ENCODE measurements around the gene FNDC3B. TPM values are rescaled to one million over a fixed set of nuclear protein-coding genes. Genes with fewer than 3 reads are reported as not detected.

Gene FNDC3B
- total RNA-seq, 1 experiment from 2014 or later, result 48.6 TPM

DNA sequence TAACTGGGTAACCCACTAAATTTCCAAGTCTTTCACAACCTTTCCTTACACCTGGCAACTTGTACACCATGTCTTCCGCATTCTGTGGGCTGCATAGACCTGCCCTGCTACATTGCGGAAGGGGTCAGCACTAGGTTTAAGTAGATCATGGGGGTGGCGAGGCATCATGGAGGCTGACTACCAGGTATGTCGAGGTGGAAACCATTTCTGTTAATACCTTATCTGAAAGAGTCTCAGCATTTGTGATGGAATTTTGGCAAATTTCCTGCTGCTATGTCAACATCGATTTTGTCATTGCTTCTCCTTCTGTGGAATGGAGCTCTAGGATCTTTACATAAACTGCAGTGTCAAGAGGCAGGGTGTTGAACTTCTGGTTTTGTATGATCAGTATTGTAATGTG lies 221.7 kb downstream of the FNDC3B start:
- intact Hi-C loops (cut with micrococcal nuclease), result no loop called here
- H2AFZ ChIP-seq (ENCODE audit: low read length), result no peak overlapping the region
- no peak overlapping the region for H3K4me2 ChIP-seq (ENCODE audit: low read length)
- no peak for DNase-seq
- H3K79me2 ChIP-seq (ENCODE audit: low read length), result no peaks in the 10 kb centered on the region
- no peaks in the 10 kb centered on the region for H3K9me2 ChIP-seq (replicated peaks; ENCODE audit: low read length)
- no TSS peak for BruUV-seq (replicated peaks)
- H3K9me3 ChIP-seq (ENCODE audit: low read length), result no peaks in the 10 kb centered on the region
- POLR2A ChIA-PET (ENCODE audit: unreplicated experiment), result interaction anchor here (0.7 kb wide), 1 partner anchor 13 kb away, joined by 3 read pairs; no protein-coding TSS in a partner anchor
- H3F3A ChIP-seq (ENCODE audit: low read length, unreplicated experiment), result no peaks in the 10 kb centered on the region
- no peaks in the 10 kb centered on the region for H3K4me1 ChIP-seq (ENCODE audit: insufficient read depth, low read length)
- no peak overlapping the region for H3K9ac ChIP-seq (ENCODE audit: low read length)
- no peak overlapping the region for H3K27ac ChIP-seq (ENCODE audit: low read length)
- H3K27me3 ChIP-seq (ENCODE audit: low read length), result no peaks in the 10 kb centered on the region
- H3K36me3 ChIP-seq (ENCODE audit: low read depth, low read length), result peaks cover 17% of the 10 kb centered on the region; the same call in 1 of the 2 replicates
- TF ChIP-seq EZH2phosphoT487 (IDR thresholded peaks at IDR 0.05; ENCODE audit: borderline replicate concordance, low read length) (no peak), EZH2 (IDR thresholded peaks at IDR 0.05; ENCODE audit: low read length, unreplicated experiment) (no peak)
- TF ChIP-seq, protein P1, sequence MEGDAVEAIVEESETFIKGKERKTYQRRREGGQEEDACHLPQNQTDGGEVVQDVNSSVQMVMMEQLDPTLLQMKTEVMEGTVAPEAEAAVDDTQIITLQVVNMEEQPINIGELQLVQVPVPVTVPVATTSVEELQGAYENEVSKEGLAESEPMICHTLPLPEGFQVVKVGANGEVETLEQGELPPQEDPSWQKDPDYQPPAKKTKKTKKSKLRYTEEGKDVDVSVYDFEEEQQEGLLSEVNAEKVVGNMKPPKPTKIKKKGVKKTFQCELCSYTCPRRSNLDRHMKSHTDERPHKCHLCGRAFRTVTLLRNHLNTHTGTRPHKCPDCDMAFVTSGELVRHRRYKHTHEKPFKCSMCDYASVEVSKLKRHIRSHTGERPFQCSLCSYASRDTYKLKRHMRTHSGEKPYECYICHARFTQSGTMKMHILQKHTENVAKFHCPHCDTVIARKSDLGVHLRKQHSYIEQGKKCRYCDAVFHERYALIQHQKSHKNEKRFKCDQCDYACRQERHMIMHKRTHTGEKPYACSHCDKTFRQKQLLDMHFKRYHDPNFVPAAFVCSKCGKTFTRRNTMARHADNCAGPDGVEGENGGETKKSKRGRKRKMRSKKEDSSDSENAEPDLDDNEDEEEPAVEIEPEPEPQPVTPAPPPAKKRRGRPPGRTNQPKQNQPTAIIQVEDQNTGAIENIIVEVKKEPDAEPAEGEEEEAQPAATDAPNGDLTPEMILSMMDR (conservative IDR thresholded peaks at IDR 0.05; ENCODE audit: low read depth, low read length), result no peak
- no peak overlapping the region for H3K4me3 ChIP-seq (ENCODE audit: low read length)
- ATAC-seq, result no peak
- CTCF ChIA-PET, result no interaction called here
- no peaks in the 10 kb centered on the region for H4K20me1 ChIP-seq (ENCODE audit: low read length)

DNA sequence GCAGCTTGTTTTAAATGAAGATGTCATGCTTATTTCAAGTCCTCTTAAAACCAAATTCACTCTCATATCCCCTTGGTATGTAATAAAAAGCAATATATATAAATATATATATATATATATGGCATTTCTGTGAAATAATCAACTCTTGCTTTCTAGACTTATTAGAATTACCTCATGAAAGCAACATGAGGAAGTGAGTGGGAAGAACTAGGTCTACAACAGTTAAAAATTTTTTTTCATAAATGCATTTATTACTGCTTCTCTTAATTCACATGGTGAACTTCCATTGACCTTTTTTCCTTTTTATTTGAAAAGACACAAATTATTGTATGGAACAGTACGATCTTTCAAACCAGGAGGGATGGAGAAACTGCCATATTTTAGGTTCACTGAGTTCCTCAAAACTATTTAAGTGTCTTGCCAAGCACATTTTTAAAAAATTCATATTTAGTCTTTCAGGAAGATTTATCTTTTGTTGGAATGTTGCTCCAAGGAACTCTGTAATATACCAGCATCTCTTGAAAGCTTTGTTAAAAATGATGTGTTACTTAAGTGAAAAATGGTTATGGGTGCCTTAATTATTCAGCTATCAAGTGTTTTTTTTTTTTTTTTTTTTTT lies 223.7 kb downstream of the FNDC3B start:
- POLR2A ChIA-PET (ENCODE audit: unreplicated experiment), result no interaction called here
- ATAC-seq (no peak), DNase-seq (no peak)
- H3K9me2 ChIP-seq (replicated peaks; ENCODE audit: low read length), result no peaks in the 10 kb centered on the region
- peaks cover 20% of the 10 kb centered on the region; the same call in 1 of the 2 replicates for H3K36me3 ChIP-seq (ENCODE audit: low read depth, low read length)
- no peak for TF ChIP-seq EZH2phosphoT487 (IDR thresholded peaks at IDR 0.05; ENCODE audit: borderline replicate concordance, low read length)
- TF ChIP-seq, protein P1 (conservative IDR thresholded peaks at IDR 0.05; ENCODE audit: low read depth, low read length), result no peak
- TF ChIP-seq EZH2 (IDR thresholded peaks at IDR 0.05; ENCODE audit: low read length, unreplicated experiment), result no peak
- H3K4me2 ChIP-seq (ENCODE audit: low read length), result no peak overlapping the region
- no peaks in the 10 kb centered on the region for H3K4me1 ChIP-seq (ENCODE audit: insufficient read depth, low read length)
- no TSS peak for BruUV-seq (replicated peaks)
- H3K4me3 ChIP-seq (ENCODE audit: low read length), result no peak overlapping the region
- intact Hi-C loops (cut with micrococcal nuclease), result no loop called here
- no peak overlapping the region for H3K27ac ChIP-seq (ENCODE audit: low read length)
- H2AFZ ChIP-seq (ENCODE audit: low read length), result no peak overlapping the region
- CTCF ChIA-PET, result interaction anchor here (0.6 kb wide), 1 partner anchor 161 kb away, joined by 6 read pairs; no protein-coding TSS in a partner anchor
- H3F3A ChIP-seq (ENCODE audit: low read length, unreplicated experiment), result no peaks in the 10 kb centered on the region
- no peaks in the 10 kb centered on the region for H4K20me1 ChIP-seq (ENCODE audit: low read length)
- H3K9ac ChIP-seq (ENCODE audit: low read length), result no peak overlapping the region
- no peaks in the 10 kb centered on the region for H3K27me3 ChIP-seq (ENCODE audit: low read length)
- H3K79me2 ChIP-seq (ENCODE audit: low read length), result no peaks in the 10 kb centered on the region
- no peaks in the 10 kb centered on the region for H3K9me3 ChIP-seq (ENCODE audit: low read length)

DNA sequence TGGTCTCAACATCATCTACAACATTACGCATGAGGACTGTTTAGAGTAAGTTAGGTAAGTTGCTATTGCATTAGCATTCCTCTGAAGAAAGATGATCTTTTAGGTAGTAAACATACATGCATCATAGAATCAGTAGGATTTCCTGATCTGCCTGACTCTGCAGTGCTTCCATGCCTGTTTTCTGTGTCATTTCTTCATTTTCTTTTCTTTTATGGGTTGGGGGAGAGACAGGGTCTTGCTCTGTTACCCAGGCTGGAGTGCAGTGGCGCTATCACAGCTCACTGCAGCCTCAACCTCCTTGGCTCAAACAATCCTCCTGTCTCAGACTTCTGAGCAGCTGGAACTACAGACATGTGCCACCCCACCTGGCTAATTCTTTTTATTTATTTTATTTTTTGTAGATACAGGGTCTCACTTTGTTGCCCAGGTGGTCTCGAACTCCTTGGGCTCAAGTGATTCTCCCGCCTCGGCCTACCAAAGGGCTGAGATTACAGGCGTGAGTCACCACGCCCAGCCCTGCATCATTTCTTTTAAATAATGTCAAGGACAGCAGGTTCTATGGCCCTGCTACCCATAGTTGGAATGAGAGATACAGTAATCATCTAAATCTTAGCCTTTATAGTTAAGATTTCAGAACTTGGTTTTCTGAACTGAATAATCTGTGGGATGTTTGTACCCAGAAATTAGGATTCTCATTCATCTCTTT lies 224.6 kb downstream of the FNDC3B start:
- POLR2A ChIA-PET (ENCODE audit: unreplicated experiment), result no interaction called here
- no peaks in the 10 kb centered on the region for H3K27me3 ChIP-seq (ENCODE audit: low read length)
- H3K9me2 ChIP-seq (replicated peaks; ENCODE audit: low read length), result no peaks in the 10 kb centered on the region
- peaks cover 20% of the 10 kb centered on the region; the same call in 1 of the 2 replicates for H3K36me3 ChIP-seq (ENCODE audit: low read depth, low read length)
- DNase-seq (no peak), ATAC-seq (no peak)
- no peak overlapping the region for H3K27ac ChIP-seq (ENCODE audit: low read length)
- no peak overlapping the region for H3K4me3 ChIP-seq (ENCODE audit: low read length)
- no TSS peak for BruUV-seq (replicated peaks)
- H3K4me1 ChIP-seq (ENCODE audit: insufficient read depth, low read length), result no peaks in the 10 kb centered on the region
- H2AFZ ChIP-seq (ENCODE audit: low read length), result no peak overlapping the region
- H3F3A ChIP-seq (ENCODE audit: low read length, unreplicated experiment), result no peaks in the 10 kb centered on the region
- H4K20me1 ChIP-seq (ENCODE audit: low read length), result no peaks in the 10 kb centered on the region
- intact Hi-C loops (cut with micrococcal nuclease), result no loop called here
- no peak overlapping the region for H3K4me2 ChIP-seq (ENCODE audit: low read length)
- H3K79me2 ChIP-seq (ENCODE audit: low read length), result no peaks in the 10 kb centered on the region
- no peaks in the 10 kb centered on the region for H3K9me3 ChIP-seq (ENCODE audit: low read length)
- TF ChIP-seq, protein P1 (conservative IDR thresholded peaks at IDR 0.05; ENCODE audit: low read depth, low read length), result no peak
- TF ChIP-seq EZH2phosphoT487 (IDR thresholded peaks at IDR 0.05; ENCODE audit: borderline replicate concordance, low read length), result no peak
- no peak for TF ChIP-seq EZH2 (IDR thresholded peaks at IDR 0.05; ENCODE audit: low read length, unreplicated experiment)
- H3K9ac ChIP-seq (ENCODE audit: low read length), result no peak overlapping the region
- CTCF ChIA-PET, result no interaction called here
